H9 (cell line): Measurements from ENCODE around the gene STARD10. TPM values are rescaled to one million over a fixed set of nuclear protein-coding genes. Genes with fewer than 3 reads are reported as not detected.
A peak's percentile ranks its signal among the peaks of the same experiment; 100 is the strongest.

ENCODE experiments used
- DNase-seq: peaks from one replicate; pipeline ENCODE4 v3.0.0-alpha.2; 2017
- H2AFZ ChIP-seq: one replicate; pipeline ENCODE4 v1.6.1; 2013; ENCODE audit warnings: mild to moderate bottlenecking, low read length, control low read depth, moderate library complexity
- H2AK5ac ChIP-seq: 2 replicates; pipeline ENCODE4 v1.6.1; 2013; ENCODE audit warnings: low read length, control low read depth, mixed read lengths; ENCODE audit not compliant: insufficient read length
- H2BK120ac ChIP-seq: one replicate; pipeline ENCODE4 v1.6.1; 2013; ENCODE audit warnings: low read depth, mild to moderate bottlenecking, low read length, control low read depth, inconsistent platforms; ENCODE audit not compliant: poor library complexity, severe bottlenecking
- H2BK12ac ChIP-seq: 2 replicates; pipeline ENCODE4 v1.6.1; 2013; ENCODE audit warnings: low read length, control low read depth, mixed read lengths, low read depth; ENCODE audit not compliant: insufficient read length
- H2BK15ac ChIP-seq: 2 replicates; pipeline ENCODE4 v1.6.1; 2013; ENCODE audit warnings: low read depth, low read length, control low read depth
- H2BK20ac ChIP-seq: one replicate; pipeline ENCODE4 v1.6.1; 2013; ENCODE audit warnings: low read depth, mild to moderate bottlenecking, low read length, control low read depth, inconsistent platforms; ENCODE audit not compliant: poor library complexity, severe bottlenecking
- H2BK5ac ChIP-seq: 2 replicates; pipeline ENCODE4 v1.6.1; 2013; ENCODE audit warnings: low read length, control low read depth, mixed read lengths; ENCODE audit not compliant: insufficient read length
- H3K14ac ChIP-seq: 2 replicates; pipeline ENCODE4 v1.6.1; 2013; ENCODE audit warnings: low read length, control low read depth; ENCODE audit not compliant: insufficient read depth
- H3K18ac ChIP-seq: 2 replicates; pipeline ENCODE4 v1.6.1; 2013; ENCODE audit warnings: low read depth, mild to moderate bottlenecking, mixed read lengths, low read length, control low read depth; ENCODE audit not compliant: insufficient read length
- H3K23ac ChIP-seq: 2 replicates; pipeline ENCODE4 v1.6.1; 2013; ENCODE audit warnings: low read length, control low read depth, mixed read lengths, low read depth; ENCODE audit not compliant: insufficient read length
- H3K23me2 ChIP-seq: 2 replicates; pipeline ENCODE4 v1.6.1; 2013; ENCODE audit warnings: low read depth, mild to moderate bottlenecking, mixed read lengths, low read length, control low read depth; ENCODE audit not compliant: insufficient read length, poor library complexity, severe bottlenecking
- H3K27ac ChIP-seq: 2 replicates; pipeline ENCODE4 v1.5.1; 2013; ENCODE audit warnings: low read length, control low read depth, mixed read lengths, low read depth; ENCODE audit not compliant: insufficient read length
- H3K27me3 ChIP-seq: 2 replicates; pipeline ENCODE4 v1.6.1; 2013; ENCODE audit warnings: low read length, control low read depth, inconsistent platforms; ENCODE audit not compliant: insufficient read depth
- H3K4ac ChIP-seq: 2 replicates; pipeline ENCODE4 v1.6.1; 2013; ENCODE audit warnings: low read depth, mild to moderate bottlenecking, control low read depth, inconsistent platforms, low read length, moderate library complexity
- H3K4me1 ChIP-seq: 2 replicates; pipeline ENCODE4 v1.6.1; 2013; ENCODE audit warnings: low read length, control low read depth, inconsistent platforms; ENCODE audit not compliant: insufficient read depth
- H3K4me2 ChIP-seq: 2 replicates; pipeline ENCODE4 v1.6.1; 2013; ENCODE audit warnings: low read length, control low read depth, mixed read lengths; ENCODE audit not compliant: insufficient read length, insufficient read depth
- H3K56ac ChIP-seq: 2 replicates; pipeline ENCODE4 v1.6.1; 2013; ENCODE audit warnings: low read depth, mild to moderate bottlenecking, mixed read lengths, low read length, control low read depth; ENCODE audit not compliant: insufficient read length
- H3K79me1 ChIP-seq: 2 replicates; pipeline ENCODE4 v1.6.1; 2013; ENCODE audit warnings: low read depth, mild to moderate bottlenecking, moderate library complexity, low read length, control low read depth, inconsistent platforms; ENCODE audit not compliant: insufficient read depth, poor library complexity, severe bottlenecking
- H3K79me2 ChIP-seq: 2 replicates; pipeline ENCODE4 v1.6.1; 2013; ENCODE audit warnings: low read length, control low read depth, inconsistent platforms; ENCODE audit not compliant: insufficient read depth
- H3K9ac ChIP-seq: 2 replicates; pipeline ENCODE4 v1.6.1; 2013; ENCODE audit warnings: low read length, control low read depth, mixed read lengths; ENCODE audit not compliant: insufficient read length; ENCODE audit errors: extremely low read depth
- H3K9me3 ChIP-seq: one replicate; pipeline ENCODE4 v1.6.1; 2013; ENCODE audit warnings: low read depth, low read length, inconsistent platforms; ENCODE audit not compliant: control insufficient read depth
- H3T11ph ChIP-seq: one replicate; pipeline ENCODE4 v1.6.1; 2013; ENCODE audit warnings: mild to moderate bottlenecking, low read length, control low read depth, inconsistent platforms
- H4K20me1 ChIP-seq: one replicate; pipeline ENCODE4 v1.6.1; 2013; ENCODE audit not compliant: control insufficient read depth, insufficient read length, insufficient read depth
- H4K5ac ChIP-seq: 2 replicates; pipeline ENCODE4 v1.6.1; 2013; ENCODE audit warnings: low read depth, mild to moderate bottlenecking, mixed read lengths, low read length, control low read depth; ENCODE audit not compliant: insufficient read length
- H4K8ac ChIP-seq: replicated peaks from 2 replicates; pipeline ENCODE4 v1.6.1; 2013; ENCODE audit warnings: low read length, control low read depth, mixed read lengths, low read depth; ENCODE audit not compliant: insufficient read length
- H4K91ac ChIP-seq: 2 replicates; pipeline ENCODE4 v1.6.1; 2013; ENCODE audit warnings: low read depth, mild to moderate bottlenecking, moderate library complexity, mixed read lengths, low read length, control low read depth; ENCODE audit not compliant: insufficient read length
- H3K27ac Mint-ChIP-seq, 3 experiments: 2 replicates in 2 of 3; 3 replicates in 1 of 3; pipeline ENCODE4 v1.8.0; 2020 to 2021; ENCODE audit warnings: mixed read lengths in 3 of 3, mild to moderate bottlenecking in 1 of 3, moderate library complexity in 1 of 3
- H3K27me3 Mint-ChIP-seq: 2 replicates; pipeline ENCODE4 v1.8.0; 2021; ENCODE audit warnings: low read depth, mild to moderate bottlenecking, moderate library complexity, mixed read lengths
- H3K36me3 Mint-ChIP-seq, 3 experiments: 2 replicates in 2 of 3; 3 replicates in 1 of 3; pipeline ENCODE4 v1.8.0; 2020 to 2021; ENCODE audit warnings: low read depth in 3 of 3, mixed read lengths in 3 of 3; ENCODE audit not compliant: insufficient read depth in 1 of 3
- H3K4me1 Mint-ChIP-seq, 2 experiments: 2 replicates each; pipeline ENCODE4 v1.8.0; 2020; ENCODE audit warnings: mixed read lengths in 2 of 2
- H3K4me3 Mint-ChIP-seq, 2 experiments: 2 replicates in 1 of 2; 3 replicates in 1 of 2; pipeline ENCODE4 v1.8.0; 2020 to 2021; ENCODE audit warnings: mild to moderate bottlenecking in 2 of 2, mixed read lengths in 2 of 2, moderate library complexity in 1 of 2
- H3K9me3 Mint-ChIP-seq, 2 experiments: 2 replicates in 1 of 2; 3 replicates in 1 of 2; pipeline ENCODE4 v1.8.0; 2020; ENCODE audit warnings: mild to moderate bottlenecking in 2 of 2, mixed read lengths in 2 of 2, moderate library complexity in 1 of 2
- CTCF ChIP-seq: fragments of 200-600 bp; sonication (generic); conservative IDR thresholded peaks from 3 replicates; pipeline ENCODE4 v1.8.0; 2021; ENCODE audit warnings: antibody characterized with exemption, mild to moderate bottlenecking
- WGBS: extraction: QIAGEN DNeasy Blood & Tissue Kit; methylation state at CpG from one replicate; pipeline ENCODE4 v1.1.7; 2013; ENCODE audit warnings: missing lambda C conversion rate, low lambda C conversion rate, mixed read lengths; ENCODE audit not compliant: insufficient read length; ENCODE audit errors: extremely low coverage; 5-methylcytosine and 5-hydroxymethylcytosine counted together
- total RNA-seq: library from RNA; stranded (reverse); gene quantifications from 2 replicates; pipeline ENCODE4 v1.2.1, GENCODE V29; 2021

The STARD10 gene
- total RNA-seq, 1 experiment from 2014 or later: 24.4 TPM

DNA sequence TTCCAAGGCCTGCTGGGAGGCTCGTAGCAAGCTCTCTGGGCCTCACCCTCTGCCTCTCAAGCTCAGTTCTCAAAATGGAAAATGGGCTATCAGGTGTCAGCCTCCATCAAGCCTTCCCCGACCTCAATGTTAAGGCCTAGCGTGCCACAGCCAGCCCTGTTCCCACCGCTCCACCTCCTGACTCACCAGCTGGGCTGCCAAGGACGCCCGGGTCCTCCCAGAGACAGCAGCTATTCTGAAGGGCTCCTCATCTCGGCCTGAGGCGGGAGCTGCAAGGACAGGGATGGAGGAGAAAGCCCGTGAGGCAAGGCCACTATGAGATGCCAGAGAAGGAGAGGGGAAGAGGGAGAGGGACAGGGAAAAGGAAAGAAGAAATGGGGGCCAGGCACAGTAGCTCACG is 61.5 kb downstream of the STARD10 start:
- peaks cover 32 to 33% of the 10 kb centered on the region in 2 experiments for H3K4me1 Mint-ChIP-seq
- Histone ChIP-seq H3K4me1 (peaks cover 11% of the 10 kb centered on the region; the same call in 1 of the 2 replicates), H3K79me2 (peaks cover 4% of the 10 kb centered on the region; the same call in 1 of the 2 replicates), H2AFZ (no peak overlapping the region), H2AK5ac (no peak overlapping the region), H3K23me2 (no peaks in the 10 kb centered on the region), H4K8ac (no peak overlapping the region), H2BK12ac (peak overlapping the region; percentile 9), H2BK20ac (no peak overlapping the region), H3K4me2 (no peak overlapping the region), H3K27me3 (no peaks in the 10 kb centered on the region), H4K20me1 (no peaks in the 10 kb centered on the region), H2BK5ac (no peak overlapping the region), H3T11ph (no peak overlapping the region), H4K91ac (no peak overlapping the region), H4K5ac (no peak overlapping the region), H2BK15ac (no peak overlapping the region), H3K14ac (no peak overlapping the region), H2BK120ac (no peak overlapping the region), H3K27ac (no peak overlapping the region), H3K9ac (no peak overlapping the region), H3K4ac (no peak overlapping the region), H3K79me1 (no peaks in the 10 kb centered on the region), H3K23ac (no peak overlapping the region), H3K18ac (no peak overlapping the region), H3K56ac (no peak overlapping the region), H3K9me3 (no peaks in the 10 kb centered on the region)
- H3K27ac Mint-ChIP-seq: peak overlapping the region in 1 of 3 experiments; percentile 87; a peak in 2 of 7 replicates
- H3K27me3 Mint-ChIP-seq: no peaks in the 10 kb centered on the region
- H3K9me3 Mint-ChIP-seq: 0 out of 5 replicates have a peak, but pooled peaks cover 0 to 3% of the 10 kb centered on the region in 2 experiments
- H3K4me3 Mint-ChIP-seq: no peak overlapping the region
- WGBS: no CpG with 5 or more reads among the region's 10 CpGs
- no peak for TF ChIP-seq CTCF
- H3K36me3 Mint-ChIP-seq: peaks cover 11 to 22% (median 13%) of the 10 kb centered on the region in 3 experiments; a peak in 6 of 7 replicates
- DNase-seq: no peak
